Stimulated activated CD8-positive, alpha-beta memory T cell treated with anti-CD3 and anti-CD28 coated beads, Interleukin-4, amount 100 ng/mL, for 4 hours (primary cell): ENCODE results near the gene DOK3.

Source experiments
- DNase-seq, 2 donors: peaks; one replicate each; pipeline ENCODE4 v3.0.0-alpha.2; 2020; ENCODE audit warnings: low read depth in 2 of 2, low spot score in 1 of 2

The DOK3 gene

GRCh38 chr5:177484902-177485549 lies 24.6 kb downstream of the DOK3 start:
- DNase-seq, result no peak

GRCh38 chr5:177483994-177484901 lies 25.4 kb downstream of the DOK3 start:
- no peak for DNase-seq

GRCh38 chr5:177483042-177483441 lies 26.6 kb downstream of the DOK3 start:
- no peak for DNase-seq

GRCh38 chr5:177482359-177482795 lies 27.2 kb downstream of the DOK3 start:
- DNase-seq, result no peak

GRCh38 chr5:177479774-177480173 lies 29.9 kb downstream of the DOK3 start:
- no peak for DNase-seq

- no peak for DNase-seq
Measured at GRCh38 chr5:177478711-177479646, 30.6 kb downstream of the DOK3 start.

GRCh38 chr5:177477701-177478477 lies 31.7 kb downstream of the DOK3 start:
- DNase-seq, result no peak

- no peak for DNase-seq
Measured at GRCh38 chr5:177476531-177477233, 32.9 kb downstream of the DOK3 start.

GRCh38 chr5:177475563-177476427 lies 33.8 kb downstream of the DOK3 start:
- DNase-seq, result no peak

- no peak for DNase-seq
Measured at GRCh38 chr5:177474846-177475562, 34.6 kb downstream of the DOK3 start.

- DNase-seq, result no peak
Measured at GRCh38 chr5:177474002-177474476, 35.6 kb downstream of the DOK3 start.

- no peak for DNase-seq
Measured at GRCh38 chr5:177473443-177474001, 36.1 kb downstream of the DOK3 start, which contains the start of gene DBN1. Gene DBN1 (minus strand): TSS chr5:177473634. CDS start chr5:177473521, 113 bp downstream.

GRCh38 chr5:177472460-177473442 lies 36.9 kb downstream of the DOK3 start:
- DNase-seq, result peak in 1 of 2 donors; percentile 67

- DNase-seq, result peak in 1 of 2 donors; percentile 67
Measured at GRCh38 chr5:177471610-177472356, 37.8 kb downstream of the DOK3 start.

GRCh38 chr5:177470759-177471536 lies 38.7 kb downstream of the DOK3 start:
- no peak for DNase-seq
